Measurements from ENCODE around the gene GATC.

Gene GATC

DNA sequence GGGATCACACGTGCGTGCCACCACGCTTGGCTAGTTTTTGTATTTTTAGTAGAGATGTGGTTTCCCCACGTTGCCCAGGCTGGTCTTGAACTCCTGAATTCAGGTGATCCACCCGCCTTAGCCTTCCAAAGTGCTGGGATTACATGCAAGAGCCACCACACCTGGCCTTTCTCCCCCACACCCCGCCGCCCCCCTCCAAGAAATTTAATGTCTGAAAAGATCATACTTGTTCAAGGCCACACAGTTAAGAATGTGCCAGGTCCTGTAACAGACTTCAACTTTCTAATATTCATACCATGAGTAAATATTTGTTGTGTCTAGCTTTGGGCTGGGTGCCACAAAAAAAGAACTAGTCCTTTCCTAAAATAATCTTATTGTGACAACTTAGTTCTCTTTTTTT lies 9.1 kb downstream of the GATC start:
- no peak overlapping the region for H3K4me3 ChIP-seq (ENCODE audit: low read length)

DNA sequence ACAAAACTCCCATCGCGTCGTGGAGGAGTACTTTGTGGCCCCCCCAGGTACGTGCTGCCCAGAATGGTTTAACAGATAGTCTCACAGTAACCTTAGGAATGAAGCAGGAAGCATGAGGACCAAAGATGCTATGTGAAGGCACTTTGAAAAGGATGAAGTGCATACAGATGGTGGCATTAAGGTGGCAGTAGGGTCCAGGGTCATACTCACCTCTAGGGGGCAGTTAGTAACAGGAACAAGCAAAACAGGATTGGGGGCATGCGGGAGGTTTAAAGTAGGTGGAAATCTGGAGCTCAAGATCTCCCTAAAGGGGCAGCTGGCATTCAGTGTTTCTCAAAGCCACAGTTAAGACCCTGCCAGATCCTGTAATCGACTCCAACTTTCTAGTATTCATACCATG lies 10.9 kb downstream of the GATC start:
- no peak overlapping the region for H3K27ac ChIP-seq (ENCODE audit: low read length)
- H3K79me2 ChIP-seq (ENCODE audit: low read length): peaks cover 18% of the 10 kb centered on the region; the same call in 1 of the 2 replicates
- no peak overlapping the region for H3K4me3 ChIP-seq (ENCODE audit: low read length)
- no peak overlapping the region for H3K9ac ChIP-seq (ENCODE audit: low read length)
- H3K4me1 ChIP-seq (ENCODE audit: low read length): no peaks in the 10 kb centered on the region
- no peak overlapping the region for H2AFZ ChIP-seq (ENCODE audit: low read depth, low read length)
- no peaks in the 10 kb centered on the region for H3K9me3 ChIP-seq (ENCODE audit: insufficient read depth, low read length)
- H4K20me1 ChIP-seq (ENCODE audit: insufficient read depth, low read length): no peaks in the 10 kb centered on the region; the same call in 1 of the 2 replicates
- H3K4me2 ChIP-seq (ENCODE audit: low read length): no peak overlapping the region
- peaks cover 53% of the 10 kb centered on the region for H3K36me3 ChIP-seq (replicated peaks; ENCODE audit: low read depth, low read length)
- no peaks in the 10 kb centered on the region for H3K27me3 ChIP-seq (ENCODE audit: low read depth, low read length)
- TF ChIP-seq EZH2phosphoT487 (IDR thresholded peaks at IDR 0.05; ENCODE audit: low read depth): no peak
- TF ChIP-seq, protein P1, sequence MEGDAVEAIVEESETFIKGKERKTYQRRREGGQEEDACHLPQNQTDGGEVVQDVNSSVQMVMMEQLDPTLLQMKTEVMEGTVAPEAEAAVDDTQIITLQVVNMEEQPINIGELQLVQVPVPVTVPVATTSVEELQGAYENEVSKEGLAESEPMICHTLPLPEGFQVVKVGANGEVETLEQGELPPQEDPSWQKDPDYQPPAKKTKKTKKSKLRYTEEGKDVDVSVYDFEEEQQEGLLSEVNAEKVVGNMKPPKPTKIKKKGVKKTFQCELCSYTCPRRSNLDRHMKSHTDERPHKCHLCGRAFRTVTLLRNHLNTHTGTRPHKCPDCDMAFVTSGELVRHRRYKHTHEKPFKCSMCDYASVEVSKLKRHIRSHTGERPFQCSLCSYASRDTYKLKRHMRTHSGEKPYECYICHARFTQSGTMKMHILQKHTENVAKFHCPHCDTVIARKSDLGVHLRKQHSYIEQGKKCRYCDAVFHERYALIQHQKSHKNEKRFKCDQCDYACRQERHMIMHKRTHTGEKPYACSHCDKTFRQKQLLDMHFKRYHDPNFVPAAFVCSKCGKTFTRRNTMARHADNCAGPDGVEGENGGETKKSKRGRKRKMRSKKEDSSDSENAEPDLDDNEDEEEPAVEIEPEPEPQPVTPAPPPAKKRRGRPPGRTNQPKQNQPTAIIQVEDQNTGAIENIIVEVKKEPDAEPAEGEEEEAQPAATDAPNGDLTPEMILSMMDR (IDR thresholded peaks at IDR 0.05; ENCODE audit: low read depth, low read length): peak; percentile 51

More for the DNA sequence above, 9.1 kb downstream of the GATC start:
- Histone ChIP-seq H3K4me1 (ENCODE audit: low read length) (no peaks in the 10 kb centered on the region), H3K27me3 (ENCODE audit: low read depth, low read length) (no peaks in the 10 kb centered on the region), H3K9ac (ENCODE audit: low read length) (no peak overlapping the region), H3K79me2 (ENCODE audit: low read length) (peaks cover 17% of the 10 kb centered on the region), H4K20me1 (ENCODE audit: insufficient read depth, low read length) (no peaks in the 10 kb centered on the region; the same call in 1 of the 2 replicates), H3K36me3 (replicated peaks; ENCODE audit: low read depth, low read length) (peaks cover 47% of the 10 kb centered on the region), H3K27ac (ENCODE audit: low read length) (no peak overlapping the region), H3K4me2 (ENCODE audit: low read length) (no peak overlapping the region), H2AFZ (ENCODE audit: low read depth, low read length) (no peak overlapping the region), H3K9me3 (ENCODE audit: insufficient read depth, low read length) (no peaks in the 10 kb centered on the region)
- TF ChIP-seq, protein P1 (IDR thresholded peaks at IDR 0.05; ENCODE audit: low read depth, low read length): no peak
- TF ChIP-seq EZH2phosphoT487 (IDR thresholded peaks at IDR 0.05; ENCODE audit: low read depth): no peak

DNA sequence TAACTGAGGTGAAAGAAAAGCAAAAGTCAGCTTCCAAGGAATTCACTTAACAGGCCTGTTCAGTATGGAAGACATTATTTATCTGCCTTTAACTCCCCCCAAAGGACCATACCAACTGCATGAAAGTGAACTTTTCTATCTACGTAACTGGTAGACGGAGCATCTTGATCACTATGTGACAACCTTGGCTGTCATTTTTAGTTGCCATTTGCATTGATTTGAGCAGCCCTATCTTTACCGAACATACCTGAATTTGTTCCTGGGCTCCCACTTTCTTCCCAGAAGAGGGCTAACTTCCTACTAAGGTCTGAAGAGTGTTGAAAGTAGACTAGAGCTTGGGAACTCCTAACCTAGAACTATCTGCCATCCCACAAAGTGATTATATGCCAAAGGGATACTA lies 13.9 kb downstream of the GATC start:
- TF ChIP-seq EZH2phosphoT487 (IDR thresholded peaks at IDR 0.05; ENCODE audit: low read depth): no peak
- TF ChIP-seq, protein P1 (IDR thresholded peaks at IDR 0.05; ENCODE audit: low read depth, low read length): no peak
- Histone ChIP-seq H3K79me2 (ENCODE audit: low read length) (peaks cover 32% of the 10 kb centered on the region), H4K20me1 (ENCODE audit: insufficient read depth, low read length) (0 out of 2 replicates have a peak, but pooled peaks cover 7% of the 10 kb centered on the region), H3K27me3 (ENCODE audit: low read depth, low read length) (no peaks in the 10 kb centered on the region), H2AFZ (ENCODE audit: low read depth, low read length) (no peak overlapping the region), H3K9me3 (ENCODE audit: insufficient read depth, low read length) (no peaks in the 10 kb centered on the region), H3K36me3 (replicated peaks; ENCODE audit: low read depth, low read length) (peaks cover 73% of the 10 kb centered on the region), H3K4me3 (ENCODE audit: low read length) (no peak overlapping the region), H3K4me2 (ENCODE audit: low read length) (no peak overlapping the region), H3K4me1 (ENCODE audit: low read length) (no peaks in the 10 kb centered on the region), H3K9ac (ENCODE audit: low read length) (no peak overlapping the region), H3K27ac (ENCODE audit: low read length) (no peak overlapping the region)

DNA sequence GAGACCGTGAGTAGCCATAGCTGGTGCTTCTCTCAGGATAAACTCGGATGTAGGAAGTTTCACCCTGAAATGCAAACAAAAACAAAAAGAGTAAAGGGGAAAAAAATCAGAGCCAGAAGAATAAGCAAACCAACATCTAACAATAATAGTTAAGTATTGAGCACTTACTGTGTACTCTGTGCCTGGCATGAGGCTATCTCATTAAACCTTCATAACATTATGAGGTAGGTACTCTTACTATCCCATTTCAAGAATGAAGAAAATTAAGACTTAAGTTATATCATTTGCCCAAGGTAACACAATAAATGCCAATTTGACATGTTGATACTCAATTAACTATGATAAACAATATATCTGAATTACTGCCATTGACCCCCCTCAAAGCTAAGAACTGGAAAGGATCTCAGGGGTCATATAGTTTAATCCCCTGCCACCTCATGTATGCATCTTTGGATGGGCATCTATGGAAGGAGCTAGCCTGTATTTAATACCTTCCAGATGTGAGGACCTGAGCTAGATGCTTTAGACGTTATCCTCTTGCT lies 15.9 kb downstream of the GATC start:
- Histone ChIP-seq H3K9ac (ENCODE audit: low read length) (no peak overlapping the region), H3K4me1 (ENCODE audit: low read length) (0 out of 2 replicates have a peak, but pooled peaks cover 3% of the 10 kb centered on the region), H4K20me1 (ENCODE audit: insufficient read depth, low read length) (peaks cover 28% of the 10 kb centered on the region), H3K27ac (ENCODE audit: low read length) (no peak overlapping the region), H3K27me3 (ENCODE audit: low read depth, low read length) (no peaks in the 10 kb centered on the region), H3K79me2 (ENCODE audit: low read length) (peaks cover 53% of the 10 kb centered on the region), H3K36me3 (replicated peaks; ENCODE audit: low read depth, low read length) (peaks cover 73% of the 10 kb centered on the region), H2AFZ (ENCODE audit: low read depth, low read length) (no peak overlapping the region), H3K9me3 (ENCODE audit: insufficient read depth, low read length) (no peaks in the 10 kb centered on the region), H3K4me3 (ENCODE audit: low read length) (no peak overlapping the region), H3K4me2 (ENCODE audit: low read length) (no peak overlapping the region)
- no peak for TF ChIP-seq EZH2phosphoT487 (IDR thresholded peaks at IDR 0.05; ENCODE audit: low read depth)
- TF ChIP-seq, protein P1 (IDR thresholded peaks at IDR 0.05; ENCODE audit: low read depth, low read length): no peak
